Measurements from ENCODE around the gene NFIC. TPM values are rescaled to one million over a fixed set of nuclear protein-coding genes. Genes with fewer than 3 reads are reported as not detected.

The NFIC gene
- polyA plus RNA-seq, 3 donors, result 57.8 to 87.3 (median 81.7) TPM

DNA sequence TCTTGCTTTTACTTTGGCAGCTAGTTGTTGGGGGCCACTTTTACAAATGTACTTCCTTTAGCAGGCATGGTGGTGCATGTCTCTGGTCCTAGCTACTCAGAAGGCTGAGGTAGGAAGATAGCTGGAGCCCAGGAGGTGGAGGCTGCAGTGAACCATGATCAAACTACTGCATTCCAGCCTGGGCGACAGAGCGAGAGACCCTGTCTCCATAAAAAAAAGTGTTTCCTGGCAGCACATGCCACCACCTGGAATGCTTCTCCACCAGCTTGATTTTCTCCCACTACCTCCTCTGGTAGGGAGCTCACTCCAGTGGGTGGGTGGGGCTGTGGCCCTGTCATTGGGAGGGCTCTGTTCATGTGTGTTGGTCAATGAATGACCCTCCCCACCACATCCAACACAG lies 152.3 kb downstream of the NFIC start:
- WGBS, 3 donors, result 33 to 97% (median 92%) methylated on average over 2 of the region's 2 CpGs
- no peak overlapping the region for H3K27ac ChIP-seq (ENCODE audit: low read depth, low read length)

Other genes starting within 250 kb of the NFIC start
- gene GNA15, start 230.6 kb upstream of the NFIC start, polyA plus RNA-seq, result 1 to 10 TPM in 2 of 3 donors, under 1 TPM in 1; 0.86 to 8.5 (median 6.9) TPM
- gene S1PR4, start 187.8 kb upstream of the NFIC start, polyA plus RNA-seq, result 1 to 10 TPM; 1.5 to 8.3 (median 8.2) TPM
- 10 to 100 TPM; 26.3 to 51.8 (median 37.5) TPM for gene NCLN, start 180.7 kb upstream of the NFIC start, polyA plus RNA-seq
- under 1 TPM; 0.01 to 0.63 (median 0.56) TPM for gene CELF5, start 141.9 kb upstream of the NFIC start, polyA plus RNA-seq
- 10 to 100 TPM in 1 of 3 donors, 1 to 10 TPM in 2; 1.2 to 18.6 (median 1.9) TPM for gene SMIM24, start 113.9 kb downstream of the NFIC start, polyA plus RNA-seq
- not detected for gene SMIM44, start 116.9 kb downstream of the NFIC start, polyA plus RNA-seq
- 10 to 100 TPM in 2 of 3 donors, 1 to 10 TPM in 1; 7.8 to 16.3 (median 11.6) TPM for gene DOHH, start 134.1 kb downstream of the NFIC start, polyA plus RNA-seq
- 10 to 100 TPM; 13.3 to 15.6 (median 14.4) TPM for gene FZR1, start 139.7 kb downstream of the NFIC start, polyA plus RNA-seq
- under 1 TPM in 2 of 3 donors, not detected in 1; 0.13 to 0.84 TPM for gene TEKTIP1, start 172.6 kb downstream of the NFIC start, polyA plus RNA-seq
- 10 to 100 TPM; 26.3 to 32.9 (median 31.8) TPM for gene MFSD12, start 191.0 kb downstream of the NFIC start, polyA plus RNA-seq
- gene HMG20B, start 206.4 kb downstream of the NFIC start, polyA plus RNA-seq, result 10 to 100 TPM; 38.6 to 73.8 (median 65.1) TPM
- gene GIPC3, start 218.9 kb downstream of the NFIC start, polyA plus RNA-seq, result 1 to 10 TPM in 2 of 3 donors, under 1 TPM in 1; 0.33 to 1.7 (median 1.5) TPM
- gene TBXA2R, start 240.3 kb downstream of the NFIC start, polyA plus RNA-seq, result 1 to 10 TPM in 2 of 3 donors, under 1 TPM in 1; 0.56 to 3.7 (median 3.6) TPM